RKO (cell line): ENCODE results near the gene HGF.
"Not testable (repeated sequence)": the region's sequence is repeated elsewhere in the genome, so short reads cannot be mapped to it uniquely, and the experiment has no call there.

ENCODE experiments used
- DNase-seq: peaks from one replicate; pipeline ENCODE4 v3.0.0-alpha.2; 2016; ENCODE audit warnings: low spot score

HGF gene

DNA sequence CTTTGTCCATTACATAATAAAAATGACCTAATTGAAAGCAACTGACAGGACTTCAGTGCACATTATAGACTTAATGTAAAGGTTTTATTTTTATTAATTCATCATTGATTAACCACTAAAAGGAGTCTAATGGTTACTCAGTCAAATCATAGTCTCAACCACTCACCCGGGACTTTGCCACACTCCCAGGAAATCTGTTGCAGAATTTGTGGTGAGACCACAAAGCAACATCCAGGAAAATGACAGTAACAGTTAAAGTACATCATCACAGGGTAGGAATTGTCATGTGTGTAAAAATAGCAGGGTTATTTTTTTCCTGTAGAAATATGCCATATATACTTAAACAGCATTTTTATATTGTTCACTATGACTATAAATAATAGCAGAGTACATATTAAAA, 6.3 kb upstream of the HGF start:
- no peak for DNase-seq

- DNase-seq: no peak
Observed at GRCh38 chr7:81775560-81775959, 5.7 kb upstream of the HGF start.

DNA sequence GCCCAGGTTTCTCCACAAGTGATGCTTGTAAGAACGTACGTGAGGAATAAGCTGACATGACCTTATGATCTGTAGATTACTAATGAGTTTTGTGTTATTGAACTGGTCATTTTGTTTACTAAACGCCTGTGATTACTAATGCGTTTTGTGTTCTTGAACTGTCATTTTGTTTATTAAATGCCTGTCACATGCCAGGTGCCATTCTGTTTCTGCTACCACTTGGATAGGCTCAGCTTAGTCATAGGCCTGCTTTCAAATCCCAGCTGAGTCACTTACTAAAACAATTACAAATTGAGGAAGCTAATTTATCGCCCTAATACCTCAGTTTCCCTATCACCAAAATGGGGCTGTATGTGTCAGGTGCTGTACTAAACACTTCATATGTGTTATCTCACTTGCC, 4.7 kb upstream of the HGF start:
- DNase-seq: no peak

DNA sequence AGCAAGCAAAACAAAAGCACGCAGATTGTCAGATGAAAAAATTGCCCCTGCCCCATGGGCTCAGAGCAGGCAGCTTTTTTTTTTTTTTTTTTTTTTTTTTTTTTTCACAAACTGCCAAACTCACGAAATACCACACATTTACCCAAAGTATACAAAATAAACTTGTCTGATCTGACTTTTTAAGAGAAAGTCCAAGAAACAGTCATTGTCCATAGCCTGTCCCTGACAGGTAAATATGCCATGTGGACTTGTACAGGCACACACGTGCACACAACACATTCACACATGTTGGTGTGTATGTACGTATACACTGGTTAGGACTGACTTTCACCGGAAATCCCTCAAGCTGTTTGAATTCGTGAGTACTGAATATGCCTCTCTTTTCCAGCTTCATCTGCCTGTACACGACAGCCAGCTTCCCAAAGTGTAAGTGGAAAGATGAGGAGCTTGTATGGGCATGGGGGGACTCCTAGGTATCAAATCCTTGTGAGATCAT, 929 bp upstream of the HGF start:
- no peak for DNase-seq

DNA sequence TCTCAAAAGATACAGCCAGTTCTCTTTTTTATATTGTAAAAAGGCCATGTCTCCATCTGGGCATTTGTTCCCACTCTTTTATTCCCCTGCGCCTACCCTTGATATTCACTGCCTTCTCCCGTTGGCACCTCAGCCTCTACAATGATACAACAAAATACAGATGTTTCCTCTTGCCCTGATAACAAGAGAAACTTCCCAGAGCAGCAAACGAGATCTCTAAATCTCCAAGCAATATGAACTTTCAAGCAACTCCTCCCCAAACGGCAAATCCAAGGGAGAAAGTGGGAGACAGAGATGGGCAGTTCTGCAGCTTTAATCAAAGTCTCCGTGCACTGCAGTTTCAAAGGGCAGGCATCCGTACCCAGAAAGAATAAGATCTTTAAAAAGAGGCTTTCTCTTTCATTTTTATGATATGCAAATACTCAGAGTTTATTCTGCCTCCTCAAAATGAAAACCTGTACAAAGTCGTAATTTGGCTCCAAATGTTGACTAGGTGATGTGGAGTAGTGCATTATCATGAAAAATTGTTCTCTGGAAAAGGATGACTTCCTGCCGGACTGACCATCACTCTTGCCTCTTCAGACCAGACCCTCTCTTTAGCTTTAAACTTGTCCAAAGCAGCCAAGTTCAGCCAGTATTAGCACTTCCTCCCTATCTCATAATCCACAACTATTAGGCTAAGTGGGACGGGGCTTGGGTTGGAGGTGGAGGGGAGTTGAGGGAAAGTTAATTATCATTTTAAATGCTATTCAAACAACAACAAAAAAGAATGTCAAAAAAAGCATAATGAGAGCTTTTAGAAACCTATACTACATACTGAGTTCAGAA, 682 bp downstream of the HGF start:
- no peak for DNase-seq

GRCh38 chr7:81767926-81768325, 1.9 kb downstream of the HGF start:
- no peak for DNase-seq

DNA sequence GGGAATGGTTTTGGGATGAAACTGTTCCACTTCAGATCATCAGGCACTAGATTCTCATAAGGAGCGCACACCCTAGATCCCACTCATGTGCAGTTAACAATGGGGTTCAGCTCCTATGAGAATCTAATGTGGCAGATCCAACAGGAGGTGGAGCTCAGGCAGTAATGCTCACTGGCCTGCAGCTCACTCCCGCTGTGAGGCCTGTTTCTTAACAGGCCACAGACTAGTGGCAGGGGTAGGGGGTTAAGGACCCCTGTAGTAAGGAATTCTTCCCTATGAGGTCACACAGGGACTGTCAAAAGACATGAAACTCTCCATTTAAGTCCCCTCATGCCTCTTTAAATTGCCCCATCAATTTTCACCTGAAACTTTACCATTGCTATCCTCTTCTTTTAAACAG, 8.0 kb downstream of the HGF start:
- DNase-seq: no peak

- no peak for DNase-seq
Observed at GRCh38 chr7:81761031-81761430, 8.8 kb downstream of the HGF start.

DNA sequence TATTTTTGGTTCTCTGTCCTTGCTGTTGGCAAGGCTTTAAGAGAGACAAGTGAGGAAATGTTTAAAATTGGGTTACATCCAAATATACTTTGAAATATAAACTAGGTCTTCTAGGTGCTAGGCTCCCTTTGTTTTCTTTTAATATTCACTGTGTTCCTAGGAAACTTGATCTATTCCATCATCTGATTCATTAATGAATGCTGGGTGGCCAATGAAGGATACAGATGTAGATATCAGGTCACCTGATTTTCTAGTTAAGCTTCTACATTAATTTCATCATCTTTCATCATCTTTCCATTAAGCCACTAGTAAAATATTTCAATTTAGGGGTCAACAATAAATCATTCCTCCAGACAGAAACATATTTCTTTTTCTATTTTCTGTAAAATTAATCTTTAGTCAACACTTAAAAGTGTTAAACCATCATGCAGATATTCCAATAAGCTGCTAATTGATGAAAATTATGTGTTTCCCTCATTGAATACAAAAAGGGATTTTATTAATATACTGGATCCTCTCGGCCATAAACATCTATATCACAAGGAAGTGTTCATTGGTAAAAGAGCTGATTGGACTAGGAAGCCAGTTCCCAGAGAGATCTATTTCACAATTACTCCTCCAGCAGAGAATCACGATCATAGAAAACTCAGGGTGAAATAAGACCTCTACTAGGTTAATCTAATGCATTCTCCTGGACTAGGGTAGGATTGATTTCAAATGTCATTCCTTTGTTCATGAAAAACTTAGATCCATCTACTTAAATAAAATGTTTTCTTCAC, 14.7 kb downstream of the HGF start:
- no peak for DNase-seq

DNA sequence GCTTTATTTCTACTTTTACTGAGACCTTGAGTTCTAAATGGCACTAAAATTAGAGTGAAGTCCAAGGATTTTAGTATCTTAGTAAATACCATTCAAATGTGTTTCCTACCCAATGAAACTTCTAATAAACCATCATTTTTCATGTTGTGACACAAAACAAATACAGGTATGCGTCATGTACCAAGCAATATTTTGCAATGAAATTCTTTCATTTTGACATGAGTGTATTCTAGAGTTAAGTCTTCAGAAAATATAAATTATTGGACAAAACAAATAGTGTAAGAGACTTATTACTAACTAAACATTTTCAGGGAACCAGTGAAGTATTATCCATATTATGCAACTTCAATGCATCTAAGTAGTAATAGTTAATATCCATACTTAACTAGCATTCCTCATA, 16.5 kb downstream of the HGF start:
- no peak for DNase-seq

GRCh38 chr7:81752318-81752714, 17.5 kb downstream of the HGF start:
- DNase-seq: no peak

GRCh38 chr7:81751619-81752317, 18.1 kb downstream of the HGF start:
- DNase-seq: no peak

DNA sequence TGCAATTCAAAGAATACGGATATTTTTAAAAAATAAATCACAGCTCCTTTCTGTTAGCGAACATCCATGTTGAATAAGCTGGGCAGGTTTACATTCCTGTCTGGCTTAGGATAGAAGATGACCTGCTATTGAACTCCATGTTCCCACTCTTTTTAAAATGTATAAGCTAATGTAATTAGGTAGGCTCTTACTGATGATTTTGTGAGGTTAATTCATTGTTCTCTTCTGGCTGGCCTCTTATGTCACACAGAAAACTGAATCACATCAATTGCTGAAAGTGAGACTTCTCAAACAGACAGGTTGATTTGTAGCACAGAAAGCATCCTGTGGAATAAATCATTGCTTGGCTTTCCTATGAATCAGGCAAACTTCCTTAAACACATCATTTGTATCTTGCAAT, 24.2 kb downstream of the HGF start:
- no peak for DNase-seq

DNA sequence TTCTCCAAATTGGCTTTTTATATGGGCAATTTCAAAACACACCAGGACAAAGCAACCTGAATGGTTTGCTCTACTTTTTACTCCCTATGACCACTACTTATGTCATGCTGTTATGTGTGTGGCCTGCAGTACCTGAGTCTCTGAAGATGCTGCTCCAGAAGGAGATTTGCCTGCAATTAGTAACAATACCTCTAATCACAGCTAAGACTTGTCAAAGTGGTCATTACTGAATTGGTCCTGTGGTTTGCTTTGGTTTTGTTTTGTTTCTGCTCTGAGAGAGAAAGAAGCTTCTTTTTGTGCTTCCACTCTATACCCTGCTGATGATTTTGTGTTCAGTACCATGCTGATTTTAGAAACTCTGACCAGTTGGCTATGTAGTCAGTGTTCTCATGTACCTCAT, 25.5 kb downstream of the HGF start:
- DNase-seq: no peak

DNA sequence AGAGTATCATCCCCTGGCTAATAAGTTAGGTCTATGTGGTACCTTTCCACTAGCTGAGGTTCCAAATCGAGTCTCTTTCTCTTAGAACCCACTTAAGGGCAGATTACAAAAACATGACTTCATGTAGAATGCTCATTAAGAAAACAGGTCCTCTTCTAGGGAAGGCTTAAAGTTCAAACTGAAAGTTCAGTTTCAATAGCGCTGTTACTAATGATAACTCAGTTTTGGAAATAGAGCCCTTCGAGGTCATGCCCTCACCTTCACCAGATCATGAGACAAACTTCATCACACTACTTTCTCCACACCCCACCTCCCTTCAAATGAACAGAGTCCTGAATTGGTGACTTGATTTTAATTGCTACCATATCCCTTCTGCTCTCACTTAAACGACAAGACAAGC, 26.2 kb downstream of the HGF start:
- DNase-seq: no peak

DNA sequence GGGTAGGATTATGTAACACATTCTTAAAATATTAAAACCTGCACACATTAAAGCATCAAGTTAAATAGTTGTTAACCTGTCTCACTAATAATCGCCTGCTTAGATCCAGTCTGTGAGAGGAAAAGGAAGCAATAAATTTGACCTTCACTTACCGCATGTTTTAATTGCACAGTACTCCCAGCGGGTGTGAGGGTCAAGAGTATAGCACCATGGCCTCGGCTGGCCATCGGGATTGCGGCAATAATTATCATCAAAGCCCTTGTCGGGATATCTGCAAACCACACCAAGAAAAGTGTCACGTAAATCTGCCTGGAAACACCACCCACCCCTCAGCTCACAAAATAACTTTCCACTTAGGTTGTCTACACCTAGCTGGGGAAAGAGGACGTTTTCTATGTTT, 26.6 kb downstream of the HGF start:
- no peak for DNase-seq

GRCh38 chr7:81740403-81740802, 29.4 kb downstream of the HGF start:
- no peak for DNase-seq

DNA sequence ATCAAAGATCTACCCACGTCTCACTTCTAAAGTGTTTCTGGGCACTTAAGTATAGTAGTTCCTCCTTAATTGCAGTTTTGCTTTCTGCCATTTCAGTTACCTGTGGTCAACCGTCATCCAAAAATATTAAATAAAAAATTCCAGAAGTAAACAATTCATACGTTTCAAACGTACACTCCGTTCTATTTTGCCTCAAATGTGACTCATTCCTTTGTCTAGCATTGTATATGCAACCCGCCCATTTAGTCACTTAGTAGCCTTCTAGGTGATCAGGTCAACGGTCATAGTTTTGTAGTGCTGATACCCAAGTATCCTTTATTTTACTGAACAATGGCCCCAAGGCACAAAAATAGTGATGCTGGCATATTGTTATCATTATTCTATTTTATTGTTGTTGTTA, 33.8 kb downstream of the HGF start:
- DNase-seq: no peak

DNA sequence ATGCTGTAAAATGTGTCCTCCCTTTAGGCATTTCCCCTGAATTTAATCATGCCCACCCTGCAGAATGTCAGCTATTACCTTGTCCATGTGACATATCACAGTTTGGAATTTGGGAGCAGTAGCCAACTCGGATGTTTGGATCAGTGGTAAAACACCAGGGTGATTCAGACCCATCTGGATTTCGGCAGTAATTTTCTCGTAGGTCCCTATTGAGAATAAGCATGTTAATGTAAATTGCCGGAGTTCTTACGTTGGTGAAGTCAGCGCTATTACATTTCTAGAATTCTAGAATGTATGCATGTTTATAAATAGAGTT, 44.1 kb downstream of the HGF start:
- DNase-seq: peak; percentile 94

DNA sequence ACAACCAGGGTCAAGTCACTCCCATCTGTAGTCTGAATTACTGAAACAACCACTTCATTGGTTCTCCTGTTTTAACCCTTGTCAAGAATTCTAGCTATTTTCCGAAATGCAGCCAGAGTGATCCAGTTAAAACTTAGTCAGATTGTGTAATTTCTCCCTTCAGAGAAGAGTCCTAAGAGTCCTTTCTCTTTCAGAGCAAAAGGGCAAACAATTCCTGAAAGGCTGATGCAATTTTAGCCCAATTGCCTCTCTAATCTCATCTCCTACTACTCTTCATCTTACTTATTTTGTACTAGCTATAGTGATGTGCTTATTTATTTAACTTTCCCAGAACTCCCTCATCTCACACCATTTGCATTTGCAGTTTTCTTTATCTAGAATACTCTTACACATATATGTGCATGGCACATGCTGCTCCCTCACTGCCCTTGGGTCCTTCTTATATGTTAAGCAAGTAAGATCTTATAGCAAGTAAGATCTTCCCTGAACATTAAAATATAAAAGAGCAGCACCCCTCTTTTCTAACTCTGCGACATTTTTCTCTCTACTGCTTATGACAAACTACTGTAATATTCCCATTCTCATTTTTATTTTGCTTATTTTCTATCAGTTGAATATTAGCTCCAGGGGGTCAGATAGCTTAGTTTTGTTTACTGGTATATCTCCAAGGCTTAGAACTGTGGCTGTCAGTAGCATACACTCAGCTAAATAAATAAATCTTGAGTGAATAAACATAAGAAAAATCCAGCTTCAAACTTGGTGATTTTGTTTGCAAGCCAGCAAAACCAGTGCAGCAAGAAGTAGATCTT, 44.6 kb downstream of the HGF start:
- DNase-seq: peak; percentile 52

- DNase-seq: not testable (repeated sequence)
Observed at GRCh38 chr7:81722250-81722649, 47.6 kb downstream of the HGF start.

DNA sequence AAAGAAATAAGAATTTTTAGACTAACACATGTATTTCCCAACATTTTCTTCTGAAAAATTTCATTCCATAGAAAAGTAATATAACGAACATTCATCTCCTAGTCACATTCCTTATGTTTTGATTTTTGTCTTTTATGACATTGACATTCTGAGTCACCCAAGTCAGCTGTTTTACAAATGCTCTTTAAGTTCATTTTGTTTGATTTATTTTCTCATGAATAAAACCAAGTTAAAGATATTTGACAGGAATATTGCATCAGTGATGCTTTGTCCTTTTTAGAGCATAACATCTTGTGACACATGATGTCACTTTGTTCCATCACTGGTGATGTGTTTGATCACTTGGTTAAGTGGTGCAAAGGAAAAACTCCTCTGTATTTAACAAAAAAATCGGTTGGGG, 48.4 kb downstream of the HGF start:
- peak; percentile 52 for DNase-seq
